ENCODE data around the gene CLDN25.

The CLDN25 gene

GRCh38 chr11:113796663-113797259 is 17.2 kb downstream of the CLDN25 start:
- no peak overlapping the region for H3K27ac ChIP-seq
- no peak overlapping the region for H3K4me3 ChIP-seq (ENCODE audit: low read depth, low read length)
- H3K36me3 ChIP-seq (replicated peaks), result no peaks in the 10 kb centered on the region
- peak; percentile 73 for TF ChIP-seq CTCF (IDR thresholded peaks at IDR 0.05; ENCODE audit: low read depth, low read length, missing control alignments)
- H3K27me3 ChIP-seq (replicated peaks), result no peaks in the 10 kb centered on the region
- DNase-seq, result peak; percentile 58
- in situ Hi-C loops (cut with HindIII; ENCODE audit: low pct_ligation_motif_present, low sequenced_read_pairs), result no loop called here

- in situ Hi-C loops (cut with HindIII; ENCODE audit: low pct_ligation_motif_present, low sequenced_read_pairs), result no loop called here
- TF ChIP-seq CTCF (IDR thresholded peaks at IDR 0.05; ENCODE audit: low read depth, low read length, missing control alignments), result no peak
- Histone ChIP-seq H3K27ac (no peak overlapping the region), H3K4me3 (ENCODE audit: low read depth, low read length) (no peak overlapping the region), H3K36me3 (replicated peaks) (no peaks in the 10 kb centered on the region), H3K27me3 (replicated peaks) (no peaks in the 10 kb centered on the region)
- DNase-seq, result no peak
These were observed 23.0 kb downstream of the CLDN25 start for GRCh38 chr11:113802621-113803020.

- Histone ChIP-seq H3K36me3 (replicated peaks) (peaks cover 7% of the 10 kb centered on the region), H3K4me3 (ENCODE audit: low read depth, low read length) (no peak overlapping the region), H3K27ac (no peak overlapping the region), H3K27me3 (replicated peaks) (no peaks in the 10 kb centered on the region)
- no peak for TF ChIP-seq CTCF (IDR thresholded peaks at IDR 0.05; ENCODE audit: low read depth, low read length, missing control alignments)
- in situ Hi-C loops (cut with HindIII; ENCODE audit: low pct_ligation_motif_present, low sequenced_read_pairs), result no loop called here
- DNase-seq, result no peak
These were observed 26.0 kb downstream of the CLDN25 start for GRCh38 chr11:113805640-113806039.

- no peak overlapping the region for H3K27ac ChIP-seq
- peak; percentile 22 for DNase-seq
- peaks cover 7% of the 10 kb centered on the region for H3K36me3 ChIP-seq (replicated peaks)
- H3K27me3 ChIP-seq (replicated peaks), result no peaks in the 10 kb centered on the region
- in situ Hi-C loops (cut with HindIII; ENCODE audit: low pct_ligation_motif_present, low sequenced_read_pairs), result no loop called here
- no peak overlapping the region for H3K4me3 ChIP-seq (ENCODE audit: low read depth, low read length)
- TF ChIP-seq CTCF (IDR thresholded peaks at IDR 0.05; ENCODE audit: low read depth, low read length, missing control alignments), result peak; percentile 75
These were observed 26.8 kb downstream of the CLDN25 start for GRCh38 chr11:113806406-113806805.

GRCh38 chr11:113808931-113809330 is 29.3 kb downstream of the CLDN25 start:
- in situ Hi-C loops (cut with HindIII; ENCODE audit: low pct_ligation_motif_present, low sequenced_read_pairs), result no loop called here
- H3K36me3 ChIP-seq (replicated peaks), result peaks cover 7% of the 10 kb centered on the region
- no peaks in the 10 kb centered on the region for H3K27me3 ChIP-seq (replicated peaks)
- no peak for DNase-seq
- TF ChIP-seq CTCF (IDR thresholded peaks at IDR 0.05; ENCODE audit: low read depth, low read length, missing control alignments), result no peak
- no peak overlapping the region for H3K27ac ChIP-seq
- H3K4me3 ChIP-seq (ENCODE audit: low read depth, low read length), result no peak overlapping the region

- Histone ChIP-seq H3K36me3 (replicated peaks) (no peaks in the 10 kb centered on the region), H3K27ac (no peak overlapping the region), H3K4me3 (ENCODE audit: low read depth, low read length) (no peak overlapping the region), H3K27me3 (replicated peaks) (no peaks in the 10 kb centered on the region)
- TF ChIP-seq CTCF (IDR thresholded peaks at IDR 0.05; ENCODE audit: low read depth, low read length, missing control alignments), result no peak
- in situ Hi-C loops (cut with HindIII; ENCODE audit: low pct_ligation_motif_present, low sequenced_read_pairs), result no loop called here
- no peak for DNase-seq
These were observed 34.6 kb downstream of the CLDN25 start for GRCh38 chr11:113814181-113814580.
